G401.6 (cell line): Measurements from ENCODE around the gene TTC4.

Experiments used
- FAIRE-seq: peaks from 2 replicates; lab custom pipeline; 2012; peaks lifted over from hg19 to GRCh38; lab: Jason Lieb, UNC

TTC4 gene

DNA sequence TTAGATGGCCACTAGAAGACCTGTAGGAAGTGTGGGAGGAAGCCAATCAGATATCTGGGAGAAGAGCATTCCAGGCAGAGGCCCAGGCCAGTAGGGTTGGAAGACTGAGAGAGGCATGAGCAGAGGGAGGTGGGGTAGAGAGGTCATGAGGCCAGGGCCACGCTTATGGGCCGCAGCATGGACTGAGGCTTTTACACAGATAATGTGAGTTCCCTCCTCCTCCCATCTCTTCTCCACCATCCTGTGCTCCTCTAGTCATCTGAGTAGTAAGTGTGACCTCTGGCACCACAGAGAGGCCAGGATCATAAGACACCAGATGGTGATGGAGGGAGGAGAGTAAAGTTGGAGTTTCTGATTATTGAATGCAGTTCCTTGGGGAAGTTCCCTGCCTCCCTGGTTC is 68.4 kb downstream of the TTC4 start:
- FAIRE-seq, result no peak

DNA sequence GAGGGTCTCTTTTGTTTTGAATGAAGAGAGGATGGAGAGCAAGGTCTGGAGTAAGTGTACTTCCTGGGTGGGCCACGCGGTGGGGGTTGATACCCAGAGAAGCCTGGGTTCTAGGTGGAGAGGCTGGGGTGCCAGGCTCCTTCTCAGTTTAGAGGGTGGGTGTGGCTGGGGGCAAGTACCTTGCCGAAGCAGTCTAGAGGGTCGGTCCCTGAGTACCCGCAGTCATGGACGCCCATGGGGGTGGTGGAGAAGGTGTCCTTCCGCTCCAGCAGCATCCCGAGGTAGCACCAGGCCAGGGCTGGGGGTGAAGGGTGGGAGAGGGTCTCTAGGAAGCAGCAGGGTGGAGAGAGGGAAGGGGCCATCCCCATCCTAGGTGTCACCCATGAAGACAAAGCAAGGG is 71.1 kb downstream of the TTC4 start:
- no peak for FAIRE-seq

DNA sequence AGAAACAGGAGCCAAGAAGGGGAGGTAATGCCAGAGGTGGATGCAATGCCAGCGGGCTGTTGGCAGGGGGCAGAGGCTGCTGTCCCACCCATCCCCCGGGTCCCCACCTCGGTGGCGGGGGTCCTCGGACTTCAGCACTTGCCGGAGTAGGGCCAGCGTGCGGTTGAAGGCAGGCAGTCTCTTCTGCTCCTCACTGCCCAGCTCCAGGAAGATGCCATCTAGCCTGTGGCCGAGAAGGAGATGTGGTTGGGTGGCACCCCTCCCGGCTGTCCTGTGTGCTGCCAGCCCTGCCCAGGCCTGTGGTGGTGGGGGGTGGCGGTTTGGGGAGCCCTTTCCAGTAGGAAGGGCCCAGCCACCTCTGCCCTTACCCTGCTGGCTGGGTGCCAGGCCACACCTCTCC is 71.9 kb downstream of the TTC4 start:
- FAIRE-seq, result no peak

DNA sequence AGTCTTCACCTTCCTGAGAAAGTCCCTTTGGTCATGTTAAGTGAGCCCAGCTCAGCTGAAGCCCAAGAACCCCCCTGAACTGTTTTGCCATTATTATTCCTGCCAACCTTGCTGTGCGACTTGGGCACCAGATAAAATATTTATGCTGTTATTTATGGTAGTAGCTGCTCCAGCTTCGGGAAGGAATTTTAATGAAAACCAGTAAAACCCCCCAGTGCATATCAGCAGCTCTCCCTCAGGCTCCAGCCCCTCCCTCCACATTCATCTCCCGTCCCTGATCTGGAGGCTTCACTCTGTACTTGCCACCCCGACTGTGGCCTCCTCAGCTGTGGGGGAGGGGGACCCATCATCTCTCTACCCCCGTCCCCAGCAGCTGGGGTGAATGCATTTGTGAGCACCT is 72.8 kb downstream of the TTC4 start:
- no peak for FAIRE-seq

DNA sequence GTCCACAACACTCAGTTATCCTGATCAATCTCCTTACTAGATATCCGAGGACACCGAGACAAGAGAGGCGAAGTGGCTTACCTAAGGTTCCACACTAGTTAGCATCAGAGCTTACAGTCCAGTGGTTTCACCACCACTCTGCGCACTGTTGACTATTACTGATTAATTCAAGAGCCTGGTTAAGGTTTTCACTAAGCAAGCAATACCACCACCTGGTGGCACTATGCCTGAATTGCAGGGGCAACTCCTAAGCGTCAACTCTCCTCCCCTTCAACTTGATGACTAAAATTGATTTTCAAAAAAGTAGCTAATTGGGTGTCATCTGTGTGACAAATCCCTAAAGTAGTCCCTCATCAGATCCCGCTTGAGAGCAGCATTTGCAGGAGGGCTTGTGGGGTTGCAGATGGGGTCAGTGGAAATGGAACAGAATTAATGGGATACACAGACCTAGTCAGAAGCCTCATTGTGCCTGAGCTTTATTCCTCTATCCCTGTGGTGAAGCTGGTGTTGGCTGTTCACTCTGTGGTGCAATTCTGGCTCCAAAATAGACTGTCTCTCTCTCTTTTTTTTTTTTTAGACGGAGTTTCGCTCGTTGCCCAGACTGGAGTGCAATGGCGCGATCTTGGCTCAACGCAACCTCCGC is 76.3 kb downstream of the TTC4 start:
- peak; percentile 42 for FAIRE-seq
